Adrenal gland (tissue), 12 donors: ENCODE results near the gene CFAP77. TPM values are rescaled to one million over a fixed set of nuclear protein-coding genes. Genes with fewer than 3 reads are reported as not detected.

Source experiments
- DNase-seq, 7 donors: peaks; one replicate each; pipeline ENCODE4 v3.0.0-alpha.2; 2019 to 2020
- H3K27ac ChIP-seq, 5 donors: fragments of 200-600 bp; sonication (generic) in 4 of 5; 1 replicate in 3 of 5; 2 replicates in 2 of 5; pipeline versions ENCODE4 v1.5.1 to v1.8.0; 2016 to 2020; ENCODE audit warnings: mild to moderate bottlenecking in 1 of 5
- H3K27me3 ChIP-seq: fragments of 200-600 bp; 2 replicates; pipeline ENCODE4 v1.8.0; 2021
- H3K36me3 ChIP-seq, 2 donors: fragments of 200-600 bp; replicated peaks in 1 of 2; 1 replicate in 1 of 2; 2 replicates in 1 of 2; pipeline versions ENCODE4 v1.5.1 to v1.8.0; 2018 to 2022
- H3K4me1 ChIP-seq, 2 donors: fragments of 200-600 bp; replicated peaks in 1 of 2; 1 replicate in 1 of 2; 2 replicates in 1 of 2; pipeline versions ENCODE4 v1.5.1 to v1.8.0; 2018 to 2021
- H3K4me3 ChIP-seq, 4 donors: fragments of 200-600 bp; sonication (generic) in 3 of 4; one replicate each; pipeline ENCODE4 v1.5.1; 2016 to 2018
- H3K9me3 ChIP-seq, 3 donors: fragments of 200-600 bp; sonication (generic) in 1 of 3; replicated peaks in 1 of 3; 1 replicate in 2 of 3; 2 replicates in 1 of 3; pipeline versions ENCODE4 v1.5.1 to v1.8.0; 2016 to 2021
- POLR2A ChIP-seq, 2 donors: fragments of 450-650 bp; IDR thresholded peaks; one replicate each; pipeline ENCODE4 v1.6.1; 2017; ENCODE audit warnings: antibody characterized with exemption in 2 of 2, mild to moderate bottlenecking in 2 of 2, moderate library complexity in 1 of 2
- WGBS, 4 donors: extraction: QIAGEN DNeasy Blood & Tissue Kit in 2 of 4; methylation state at CpG; one replicate each; pipeline versions ENCODE4 v1.1.5 to v1.1.7; 2013 to 2017; 5-methylcytosine and 5-hydroxymethylcytosine counted together
- intact Hi-C, 2 donors: fragments of 100-400 bp; cut with DNase I; formaldehyde crosslinking; loops; one replicate each; pipeline versions ENCODE4 v1.14.1 to v1.15.0; 2022 to 2023
- polyA plus RNA-seq, 3 donors: library from polyadenylated mRNA; stranded (reverse); fragments of 200-250 nt in 2 of 3; fragments of 350-450 nt in 1 of 3; fragmentation: Illumina TruSeq in 1 of 3; extraction: RNeasy Lipid Tissue Mini Kit (QIAGEN cat#74804) in 1 of 3; gene quantifications; one replicate each; pipeline ENCODE4 v1.2.3, GENCODE V29; 2013 to 2014
- total RNA-seq, 9 donors: library from RNA; depleted of rRNA in 4 of 9; stranded (reverse); fragments of >200 nt in 4 of 9; fragments of 120-200 nt in 1 of 9; fragmentation: NEBNext Ultra II Directional in 1 of 9; extraction: Animal tissue kit (Norgen Biotek cat#: 25700) in 1 of 9; gene quantifications; one replicate each; pipeline versions ENCODE4 v1.1.0 to v1.2.4, GENCODE V29; 2013 to 2023
- TF ChIP-seq, protein P1 (sequence below), 6 experiments: fragments of 450-650 bp in 4 of 6; fragments of 200-600 bp in 2 of 6; sonication (generic) in 1 of 6; IDR thresholded peaks; 1 replicate in 5 of 6; 2 replicates in 1 of 6; pipeline versions ENCODE4 v1.5.1 to v1.8.0; 2016 to 2021; ENCODE audit warnings: antibody characterized with exemption in 6 of 6, mild to moderate bottlenecking in 2 of 6, moderate library complexity in 1 of 6
- donor health status: healthy with polysubstance abuse.
- donor health status: Bipolar disorder and iron deficiency.
- donor health status: DM: yes; HTN: yes; CAD: no.
- donor health status: DM: no; HTN: no; CAD: no.
- donor health status: DM: no; HTN: no; CAD: no.
- donor health status: DM: yes; HTN: yes; CAD: no.

The CFAP77 gene
- total and polyA plus RNA-seq, 12 donors: not detected

- no peak for DNase-seq
- H3K4me1 ChIP-seq: peaks cover 8 to 16% of the 10 kb centered on the region in 2 donors
- H3K27me3 ChIP-seq: peaks cover 4% of the 10 kb centered on the region
- WGBS, 4 donors: 60 to 66% (median 63%) methylated on average over 9 of the region's 9 CpGs
- TF ChIP-seq, protein P1, sequence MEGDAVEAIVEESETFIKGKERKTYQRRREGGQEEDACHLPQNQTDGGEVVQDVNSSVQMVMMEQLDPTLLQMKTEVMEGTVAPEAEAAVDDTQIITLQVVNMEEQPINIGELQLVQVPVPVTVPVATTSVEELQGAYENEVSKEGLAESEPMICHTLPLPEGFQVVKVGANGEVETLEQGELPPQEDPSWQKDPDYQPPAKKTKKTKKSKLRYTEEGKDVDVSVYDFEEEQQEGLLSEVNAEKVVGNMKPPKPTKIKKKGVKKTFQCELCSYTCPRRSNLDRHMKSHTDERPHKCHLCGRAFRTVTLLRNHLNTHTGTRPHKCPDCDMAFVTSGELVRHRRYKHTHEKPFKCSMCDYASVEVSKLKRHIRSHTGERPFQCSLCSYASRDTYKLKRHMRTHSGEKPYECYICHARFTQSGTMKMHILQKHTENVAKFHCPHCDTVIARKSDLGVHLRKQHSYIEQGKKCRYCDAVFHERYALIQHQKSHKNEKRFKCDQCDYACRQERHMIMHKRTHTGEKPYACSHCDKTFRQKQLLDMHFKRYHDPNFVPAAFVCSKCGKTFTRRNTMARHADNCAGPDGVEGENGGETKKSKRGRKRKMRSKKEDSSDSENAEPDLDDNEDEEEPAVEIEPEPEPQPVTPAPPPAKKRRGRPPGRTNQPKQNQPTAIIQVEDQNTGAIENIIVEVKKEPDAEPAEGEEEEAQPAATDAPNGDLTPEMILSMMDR (IDR thresholded peaks at IDR 0.05): no peak
- TF ChIP-seq POLR2A (IDR thresholded peaks at IDR 0.05): no peak
- no peaks in the 10 kb centered on the region for H3K9me3 ChIP-seq
- no peak overlapping the region for H3K27ac ChIP-seq
- H3K4me3 ChIP-seq: no peak overlapping the region
- H3K36me3 ChIP-seq: peaks cover 0 to 20% of the 10 kb centered on the region in 2 donors
- intact Hi-C loops: no loop called here
Measured at GRCh38 chr9:132404228-132404881, 5.7 kb upstream of the CFAP77 start.

GRCh38 chr9:132406554-132407122, 3.4 kb upstream of the CFAP77 start, which contains the start of gene TTF1:
TSS of gene TTF1 (minus strand) at chr9:132406840. CDS start at chr9:132402821, 4,019 bp downstream.
- H3K36me3 ChIP-seq: peaks cover 0 to 9% of the 10 kb centered on the region in 2 donors
- H3K9me3 ChIP-seq: no peaks in the 10 kb centered on the region
- intact Hi-C loops: no loop called here
- H3K27ac ChIP-seq: no peak within 1 kb of the TSS
- H3K4me3 ChIP-seq: peak within 1 kb of the TSS; percentile 12 to 76 (median 35)
- peaks cover 23% of the 10 kb centered on the region for H3K27me3 ChIP-seq
- WGBS, 4 donors: 1% methylated on average over 25 to 33 of the region's 33 CpGs
- peaks cover 8 to 35% of the 10 kb centered on the region in 2 donors for H3K4me1 ChIP-seq
- peak; percentile 89 to 96 (median 91) for DNase-seq
- TF ChIP-seq, protein P1 (IDR thresholded peaks at IDR 0.05): no peak

GRCh38 chr9:132407196-132407595, 2.8 kb upstream of the CFAP77 start:
- peaks cover 28% of the 10 kb centered on the region for H3K27me3 ChIP-seq
- intact Hi-C loops: no loop called here
- DNase-seq: no peak
- peaks cover 0 to 3% of the 10 kb centered on the region in 2 donors for H3K36me3 ChIP-seq
- H3K9me3 ChIP-seq: no peaks in the 10 kb centered on the region
- peak overlapping the region in 1 of 4 donors; percentile 76 for H3K4me3 ChIP-seq
- WGBS, 4 donors: 66 to 92% (median 90%) methylated on average over 2 of the region's 2 CpGs
- H3K4me1 ChIP-seq: peaks cover 8 to 35% of the 10 kb centered on the region in 2 donors
- no peak overlapping the region for H3K27ac ChIP-seq
- TF ChIP-seq, protein P1 (IDR thresholded peaks at IDR 0.05): no peak
- TF ChIP-seq POLR2A (IDR thresholded peaks at IDR 0.05): no peak

DNA sequence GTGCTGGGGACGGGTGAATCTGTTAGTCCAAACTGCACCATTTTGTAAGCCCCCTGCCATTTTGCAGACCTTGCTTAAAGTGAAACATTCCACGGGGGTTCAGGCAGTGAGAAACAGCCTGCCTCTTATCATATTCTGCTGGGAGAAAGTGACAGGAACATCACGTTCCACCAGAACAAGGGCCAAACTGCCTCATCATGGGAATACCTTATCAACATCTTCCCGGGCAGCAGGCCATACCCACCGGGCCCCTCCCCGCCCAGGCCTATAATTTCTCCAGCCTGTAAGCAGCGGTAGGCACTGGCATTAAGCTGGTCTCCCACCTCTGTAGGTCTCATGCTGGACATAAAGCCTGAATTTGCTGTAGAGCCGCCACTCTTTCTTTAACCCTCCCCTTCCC, 1.5 kb upstream of the CFAP77 start:
- intact Hi-C loops: no loop called here
- no peak for TF ChIP-seq POLR2A (IDR thresholded peaks at IDR 0.05)
- TF ChIP-seq, protein P1 (IDR thresholded peaks at IDR 0.05): no peak
- Histone ChIP-seq H3K27me3 (peaks cover 40% of the 10 kb centered on the region), H3K4me1 (peaks cover 8 to 35% of the 10 kb centered on the region in 2 donors), H3K4me3 (no peak overlapping the region), H3K9me3 (no peaks in the 10 kb centered on the region), H3K36me3 (no peaks in the 10 kb centered on the region), H3K27ac (no peak overlapping the region)
- no peak for DNase-seq
- WGBS, 4 donors: 73 to 82% (median 75%) methylated on average over 8 of the region's 8 CpGs
